ENCODE measurements around the gene GAB1.

Gene GAB1

DNA sequence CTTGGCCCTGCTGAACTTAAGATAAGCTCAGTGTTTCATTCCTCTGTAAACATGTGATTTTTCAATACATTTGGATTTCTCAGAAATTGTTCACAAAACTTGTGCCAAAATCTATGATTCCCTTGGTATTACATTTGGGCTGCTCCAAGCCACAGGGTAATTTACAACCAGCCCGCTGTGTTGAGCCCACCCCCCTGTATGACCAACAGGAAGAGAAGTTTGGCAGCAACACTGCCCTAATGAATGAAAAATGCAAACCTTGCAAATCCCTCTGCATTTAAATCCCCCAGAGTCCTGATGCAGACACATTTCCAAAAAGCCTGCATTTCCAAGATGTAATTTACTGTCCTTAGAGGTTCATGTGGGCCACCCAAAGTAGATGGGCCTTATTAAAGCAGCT lies 34.1 kb upstream of the GAB1 start:
- TF ChIP-seq ZC3H10 (CRISPR knock-in tag; IDR thresholded peaks at IDR 0.05) (no peak), RARB (CRISPR knock-in tag; IDR thresholded peaks at IDR 0.05) (no peak), ZFP3 (CRISPR knock-in tag; IDR thresholded peaks at IDR 0.05) (no peak), SNAI2 (CRISPR knock-in tag; IDR thresholded peaks at IDR 0.05) (no peak), ISL1 (CRISPR knock-in tag; IDR thresholded peaks at IDR 0.05) (no peak), GLIS3 (CRISPR knock-in tag; IDR thresholded peaks at IDR 0.05) (no peak), PPARA (CRISPR knock-in tag; IDR thresholded peaks at IDR 0.05; ENCODE audit: borderline replicate concordance) (no peak), ARNTL (CRISPR knock-in tag; IDR thresholded peaks at IDR 0.05; ENCODE audit: borderline replicate concordance, low read depth) (no peak), ESRRG (CRISPR knock-in tag; IDR thresholded peaks at IDR 0.05) (no peak), ZNF8 (CRISPR knock-in tag; IDR thresholded peaks at IDR 0.05) (no peak)
- TF ChIP-seq, protein P1, sequence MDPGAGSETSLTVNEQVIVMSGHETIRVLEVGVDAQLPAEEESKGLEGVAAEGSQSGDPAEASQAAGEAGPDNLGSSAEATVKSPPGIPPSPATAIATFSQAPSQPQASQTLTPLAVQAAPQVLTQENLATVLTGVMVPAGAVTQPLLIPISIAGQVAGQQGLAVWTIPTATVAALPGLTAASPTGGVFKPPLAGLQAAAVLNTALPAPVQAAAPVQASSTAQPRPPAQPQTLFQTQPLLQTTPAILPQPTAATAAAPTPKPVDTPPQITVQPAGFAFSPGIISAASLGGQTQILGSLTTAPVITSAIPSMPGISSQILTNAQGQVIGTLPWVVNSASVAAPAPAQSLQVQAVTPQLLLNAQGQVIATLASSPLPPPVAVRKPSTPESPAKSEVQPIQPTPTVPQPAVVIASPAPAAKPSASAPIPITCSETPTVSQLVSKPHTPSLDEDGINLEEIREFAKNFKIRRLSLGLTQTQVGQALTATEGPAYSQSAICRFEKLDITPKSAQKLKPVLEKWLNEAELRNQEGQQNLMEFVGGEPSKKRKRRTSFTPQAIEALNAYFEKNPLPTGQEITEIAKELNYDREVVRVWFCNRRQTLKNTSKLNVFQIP (CRISPR knock-in tag; IDR thresholded peaks at IDR 0.05; ENCODE audit: borderline replicate concordance, low read depth) = no peak

DNA sequence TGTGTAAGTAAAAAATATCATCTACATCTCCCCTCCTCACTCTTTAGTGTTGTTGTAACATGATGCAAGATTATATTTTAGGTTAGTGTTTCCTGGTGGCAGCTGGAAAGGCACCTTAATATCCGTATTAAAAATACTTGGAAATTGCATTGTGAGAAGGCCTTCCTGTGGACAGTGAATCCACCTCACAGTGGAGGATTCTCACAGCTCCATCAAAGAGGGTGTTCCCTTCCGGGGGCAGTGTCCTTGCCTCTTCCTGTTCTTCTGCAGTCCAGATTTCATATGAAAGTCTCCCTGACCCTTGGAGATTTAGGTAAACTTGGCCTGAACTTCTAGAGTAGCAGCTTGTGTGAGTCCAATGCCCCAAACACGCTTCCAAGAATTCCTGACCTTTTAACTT lies 29.9 kb upstream of the GAB1 start:
- no peak for TF ChIP-seq ARNTL (CRISPR knock-in tag; IDR thresholded peaks at IDR 0.05; ENCODE audit: borderline replicate concordance, low read depth)

More for the DNA sequence above, 34.1 kb upstream of the GAB1 start:
- peak; percentile 77 for ATAC-seq

DNA sequence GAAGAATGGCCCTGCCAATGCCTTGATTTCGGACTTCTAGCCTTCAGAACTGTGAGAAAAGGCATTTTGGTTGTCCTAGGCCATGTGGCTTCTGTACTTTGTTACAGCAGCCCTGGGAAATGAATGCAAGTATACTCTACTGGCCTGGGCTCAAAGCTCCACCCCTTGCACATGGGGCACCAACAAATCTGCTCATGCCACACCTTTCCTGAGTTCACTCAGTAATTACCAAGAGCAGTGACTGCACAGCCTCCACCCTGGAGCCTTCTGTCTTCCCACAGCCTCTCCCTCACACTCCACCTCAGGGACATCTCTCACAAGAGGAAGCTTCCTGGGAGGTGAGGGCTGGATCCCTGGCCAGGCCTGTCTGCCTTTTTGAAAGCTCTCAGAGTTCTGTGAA lies 29.1 kb upstream of the GAB1 start:
- TF ChIP-seq, protein P2, sequence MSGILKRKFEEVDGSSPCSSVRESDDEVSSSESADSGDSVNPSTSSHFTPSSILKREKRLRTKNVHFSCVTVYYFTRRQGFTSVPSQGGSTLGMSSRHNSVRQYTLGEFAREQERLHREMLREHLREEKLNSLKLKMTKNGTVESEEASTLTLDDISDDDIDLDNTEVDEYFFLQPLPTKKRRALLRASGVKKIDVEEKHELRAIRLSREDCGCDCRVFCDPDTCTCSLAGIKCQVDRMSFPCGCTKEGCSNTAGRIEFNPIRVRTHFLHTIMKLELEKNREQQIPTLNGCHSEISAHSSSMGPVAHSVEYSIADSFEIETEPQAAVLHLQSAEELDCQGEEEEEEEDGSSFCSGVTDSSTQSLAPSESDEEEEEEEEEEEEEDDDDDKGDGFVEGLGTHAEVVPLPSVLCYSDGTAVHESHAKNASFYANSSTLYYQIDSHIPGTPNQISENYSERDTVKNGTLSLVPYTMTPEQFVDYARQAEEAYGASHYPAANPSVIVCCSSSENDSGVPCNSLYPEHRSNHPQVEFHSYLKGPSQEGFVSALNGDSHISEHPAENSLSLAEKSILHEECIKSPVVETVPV (CRISPR knock-in tag; IDR thresholded peaks at IDR 0.05) = no peak
- TF ChIP-seq ARNTL (CRISPR knock-in tag; IDR thresholded peaks at IDR 0.05; ENCODE audit: borderline replicate concordance, low read depth) (no peak), RARB (CRISPR knock-in tag; IDR thresholded peaks at IDR 0.05) (no peak), TOX (CRISPR knock-in tag; IDR thresholded peaks at IDR 0.05; ENCODE audit: borderline replicate concordance) (no peak), ISL1 (CRISPR knock-in tag; IDR thresholded peaks at IDR 0.05) (no peak), ZC3H10 (CRISPR knock-in tag; IDR thresholded peaks at IDR 0.05) (no peak), ZFP30 (CRISPR knock-in tag; IDR thresholded peaks at IDR 0.05) (no peak), CSDC2 (CRISPR knock-in tag; IDR thresholded peaks at IDR 0.05) (no peak), SNAI2 (CRISPR knock-in tag; IDR thresholded peaks at IDR 0.05) (no peak), ZNF8 (CRISPR knock-in tag; IDR thresholded peaks at IDR 0.05) (no peak), TCF4 (CRISPR knock-in tag; IDR thresholded peaks at IDR 0.05; ENCODE audit: borderline replicate concordance) (no peak), PPARA (CRISPR knock-in tag; IDR thresholded peaks at IDR 0.05; ENCODE audit: borderline replicate concordance) (no peak), OSR1 (CRISPR knock-in tag; IDR thresholded peaks at IDR 0.05) (no peak), BACH2 (CRISPR knock-in tag; IDR thresholded peaks at IDR 0.05; ENCODE audit: borderline replicate concordance) (no peak), ESRRG (CRISPR knock-in tag; IDR thresholded peaks at IDR 0.05) (no peak), ZNF565 (CRISPR knock-in tag; conservative IDR thresholded peaks at IDR 0.05; ENCODE audit: low read depth) (no peak), ZFP3 (CRISPR knock-in tag; IDR thresholded peaks at IDR 0.05) (no peak)
- TF ChIP-seq, protein P3, sequence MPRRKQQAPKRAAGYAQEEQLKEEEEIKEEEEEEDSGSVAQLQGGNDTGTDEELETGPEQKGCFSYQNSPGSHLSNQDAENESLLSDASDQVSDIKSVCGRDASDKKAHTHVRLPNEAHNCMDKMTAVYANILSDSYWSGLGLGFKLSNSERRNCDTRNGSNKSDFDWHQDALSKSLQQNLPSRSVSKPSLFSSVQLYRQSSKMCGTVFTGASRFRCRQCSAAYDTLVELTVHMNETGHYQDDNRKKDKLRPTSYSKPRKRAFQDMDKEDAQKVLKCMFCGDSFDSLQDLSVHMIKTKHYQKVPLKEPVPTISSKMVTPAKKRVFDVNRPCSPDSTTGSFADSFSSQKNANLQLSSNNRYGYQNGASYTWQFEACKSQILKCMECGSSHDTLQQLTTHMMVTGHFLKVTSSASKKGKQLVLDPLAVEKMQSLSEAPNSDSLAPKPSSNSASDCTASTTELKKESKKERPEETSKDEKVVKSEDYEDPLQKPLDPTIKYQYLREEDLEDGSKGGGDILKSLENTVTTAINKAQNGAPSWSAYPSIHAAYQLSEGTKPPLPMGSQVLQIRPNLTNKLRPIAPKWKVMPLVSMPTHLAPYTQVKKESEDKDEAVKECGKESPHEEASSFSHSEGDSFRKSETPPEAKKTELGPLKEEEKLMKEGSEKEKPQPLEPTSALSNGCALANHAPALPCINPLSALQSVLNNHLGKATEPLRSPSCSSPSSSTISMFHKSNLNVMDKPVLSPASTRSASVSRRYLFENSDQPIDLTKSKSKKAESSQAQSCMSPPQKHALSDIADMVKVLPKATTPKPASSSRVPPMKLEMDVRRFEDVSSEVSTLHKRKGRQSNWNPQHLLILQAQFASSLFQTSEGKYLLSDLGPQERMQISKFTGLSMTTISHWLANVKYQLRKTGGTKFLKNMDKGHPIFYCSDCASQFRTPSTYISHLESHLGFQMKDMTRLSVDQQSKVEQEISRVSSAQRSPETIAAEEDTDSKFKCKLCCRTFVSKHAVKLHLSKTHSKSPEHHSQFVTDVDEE (CRISPR knock-in tag; IDR thresholded peaks at IDR 0.05) = no peak
- TF ChIP-seq, protein P4, sequence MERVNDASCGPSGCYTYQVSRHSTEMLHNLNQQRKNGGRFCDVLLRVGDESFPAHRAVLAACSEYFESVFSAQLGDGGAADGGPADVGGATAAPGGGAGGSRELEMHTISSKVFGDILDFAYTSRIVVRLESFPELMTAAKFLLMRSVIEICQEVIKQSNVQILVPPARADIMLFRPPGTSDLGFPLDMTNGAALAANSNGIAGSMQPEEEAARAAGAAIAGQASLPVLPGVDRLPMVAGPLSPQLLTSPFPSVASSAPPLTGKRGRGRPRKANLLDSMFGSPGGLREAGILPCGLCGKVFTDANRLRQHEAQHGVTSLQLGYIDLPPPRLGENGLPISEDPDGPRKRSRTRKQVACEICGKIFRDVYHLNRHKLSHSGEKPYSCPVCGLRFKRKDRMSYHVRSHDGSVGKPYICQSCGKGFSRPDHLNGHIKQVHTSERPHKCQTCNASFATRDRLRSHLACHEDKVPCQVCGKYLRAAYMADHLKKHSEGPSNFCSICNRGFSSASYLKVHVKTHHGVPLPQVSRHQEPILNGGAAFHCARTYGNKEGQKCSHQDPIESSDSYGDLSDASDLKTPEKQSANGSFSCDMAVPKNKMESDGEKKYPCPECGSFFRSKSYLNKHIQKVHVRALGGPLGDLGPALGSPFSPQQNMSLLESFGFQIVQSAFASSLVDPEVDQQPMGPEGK (CRISPR knock-in tag; IDR thresholded peaks at IDR 0.05; ENCODE audit: borderline replicate concordance) = no peak
- TF ChIP-seq, protein P1 (CRISPR knock-in tag; IDR thresholded peaks at IDR 0.05; ENCODE audit: borderline replicate concordance, low read depth) = no peak
- ATAC-seq = no peak

More for the DNA sequence above, 29.9 kb upstream of the GAB1 start:
- ATAC-seq = no peak
